NCI-H774 (cell line): ENCODE results near the gene KRTAP12-2.

Experiments used
- DNase-seq: peaks from one replicate; lab custom pipeline; 2025; lab: John Stamatoyannopoulos, UW

KRTAP12-2 gene, protein sequence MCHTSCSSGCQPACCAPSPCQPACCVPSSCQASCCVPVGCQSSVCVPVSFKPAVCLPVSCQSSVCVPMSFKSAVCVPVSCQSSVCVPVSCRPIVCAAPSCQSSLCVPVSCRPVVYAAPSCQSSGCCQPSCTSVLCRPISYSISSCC

GRCh38 chr21:44666401-44667320 lies at the start of gene KRTAP12-2:
KRTAP12-2 (minus strand) TSS chr21:44666927; CDS start chr21:44666886, 41 bp downstream.
- no peak for DNase-seq

GRCh38 chr21:44714905-44715304 lies 48.2 kb upstream of the KRTAP12-2 start:
- DNase-seq, result no peak

DNA sequence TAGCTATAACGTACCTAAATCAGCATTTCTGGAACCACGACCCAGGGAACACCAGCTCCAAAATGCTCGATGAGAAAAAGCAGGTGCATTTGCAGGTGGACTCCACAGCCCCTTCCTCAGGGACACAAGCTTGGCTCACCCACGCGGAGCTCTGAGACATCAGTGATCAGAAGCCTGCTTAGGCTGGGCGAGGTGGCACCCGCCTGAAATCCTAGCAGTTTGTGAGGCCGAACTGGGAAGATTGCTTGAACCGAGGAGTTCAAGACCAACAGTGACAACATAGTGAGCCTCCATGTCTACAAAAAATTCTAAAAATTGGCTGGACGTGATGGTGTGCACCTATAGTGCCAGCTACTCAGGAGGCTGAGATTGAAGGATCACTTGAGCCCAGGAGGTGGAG lies 47.1 kb upstream of the KRTAP12-2 start:
- DNase-seq, result no peak

DNA sequence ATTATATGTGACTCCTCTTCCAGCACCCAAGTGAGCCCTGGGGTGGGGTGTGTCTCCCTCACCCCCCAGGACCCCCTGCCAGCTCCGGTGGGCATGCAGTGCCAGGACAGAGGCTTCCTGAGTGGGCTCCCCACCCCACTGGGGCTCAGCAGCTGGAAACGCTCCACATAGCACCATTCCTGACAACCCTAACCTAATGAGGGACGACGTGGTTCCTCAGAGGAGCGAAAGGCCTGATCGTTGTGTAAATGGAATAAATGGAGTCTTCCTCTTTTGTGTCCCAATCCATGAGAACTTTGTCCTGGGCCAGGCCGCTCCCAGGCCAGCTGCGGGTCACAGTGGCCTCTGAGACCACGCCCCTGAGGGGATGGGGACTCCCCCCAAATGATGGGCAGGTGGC lies 46.4 kb upstream of the KRTAP12-2 start:
- no peak for DNase-seq

- DNase-seq, result no peak
Measured at GRCh38 chr21:44712203-44713028, 45.7 kb upstream of the KRTAP12-2 start.

DNA sequence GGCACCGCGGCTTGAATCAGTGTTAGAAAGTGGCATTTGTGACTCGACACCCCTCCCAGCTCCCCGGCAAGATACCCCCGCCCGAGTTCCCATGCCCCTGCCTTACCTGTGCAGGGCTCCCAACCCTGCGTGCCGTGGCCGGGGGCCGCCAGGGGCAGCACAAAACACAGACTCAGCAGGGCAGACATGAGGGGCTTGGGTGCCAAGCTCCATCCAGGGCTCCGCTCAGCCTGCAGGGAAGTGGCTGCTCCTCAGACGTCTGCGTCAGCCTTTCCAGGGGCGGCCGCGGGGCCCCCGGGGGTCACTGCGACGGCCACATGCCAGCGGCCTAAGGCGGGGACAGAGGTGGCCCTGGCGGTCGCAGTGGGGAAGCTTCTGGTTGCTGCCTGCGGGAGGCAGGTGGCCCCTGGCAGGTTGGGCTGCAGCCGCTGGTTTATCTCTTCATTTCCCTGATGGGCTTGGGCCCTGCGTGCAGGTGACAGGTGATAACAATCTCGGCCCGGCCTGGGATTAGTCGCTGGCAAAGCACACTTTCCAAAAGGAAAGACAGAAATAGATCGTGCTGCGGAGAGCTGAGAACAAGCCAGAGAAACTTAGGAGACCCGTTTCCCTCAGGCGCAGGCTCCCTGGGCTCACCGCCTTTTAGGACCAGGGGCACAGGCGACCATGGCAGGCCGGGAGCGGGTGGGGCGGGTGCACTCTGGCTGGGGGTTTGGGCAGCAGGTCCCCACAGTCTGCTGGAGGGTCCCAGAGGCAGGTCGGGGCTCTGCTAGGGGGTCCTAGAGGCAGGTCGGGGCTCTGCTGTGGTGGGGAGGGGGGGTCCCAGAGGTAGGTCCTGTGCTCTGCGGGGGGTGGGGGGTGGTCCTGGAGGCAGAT lies 44.8 kb upstream of the KRTAP12-2 start, which contains the start of gene TSPEAR:
TSPEAR (minus strand) TSS at position 246 of the 876 bp plus-strand sequence; CDS start at position 188, 58 bp downstream.
- DNase-seq, result no peak

DNA sequence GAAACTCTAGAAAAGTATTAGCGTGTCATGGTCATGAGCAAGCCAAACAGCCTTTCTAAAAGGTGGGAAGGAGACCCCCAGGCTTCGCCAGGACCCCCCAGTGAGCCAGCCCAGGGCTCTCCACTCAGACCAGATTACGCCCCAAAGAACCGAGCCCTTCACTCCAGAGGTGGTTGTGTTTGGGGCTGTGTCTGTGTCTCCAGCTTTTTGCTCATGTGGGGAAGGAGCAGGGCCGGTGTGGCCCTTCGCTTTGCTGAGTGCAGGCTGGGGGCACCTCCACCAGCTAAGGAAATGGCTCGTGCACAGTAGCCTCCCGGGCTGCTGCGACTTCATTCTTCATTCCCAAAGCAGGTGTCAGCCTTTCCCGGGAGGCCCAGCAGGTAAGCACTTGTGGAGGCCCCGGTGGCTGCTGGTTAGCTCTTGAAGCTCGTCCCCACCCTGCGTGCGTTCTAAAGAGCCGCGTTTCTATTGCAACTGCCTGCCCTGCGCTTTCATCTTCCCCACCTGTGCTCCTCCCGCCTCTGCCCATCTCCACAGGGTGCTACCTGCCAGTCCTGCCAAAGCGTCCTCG lies 44.1 kb upstream of the KRTAP12-2 start:
- peak; percentile 45 for DNase-seq

DNA sequence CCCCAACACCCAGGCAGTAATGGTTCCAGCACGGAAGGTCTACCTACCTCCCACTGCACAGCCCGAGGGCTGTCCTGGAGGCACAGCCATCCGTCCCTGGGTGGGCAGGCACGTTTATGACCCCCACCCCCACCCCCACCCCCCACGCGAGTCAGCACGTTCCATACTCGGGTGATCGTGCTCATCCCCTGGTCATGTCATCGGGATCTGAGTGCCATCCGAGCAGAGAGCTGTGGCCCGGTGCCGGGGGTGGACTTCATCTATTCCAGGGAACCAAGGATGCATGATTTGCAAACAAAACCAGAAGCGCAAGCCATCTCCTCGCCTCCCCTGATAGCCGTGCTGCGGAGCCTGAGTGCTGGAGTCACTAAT lies 43.6 kb upstream of the KRTAP12-2 start:
- DNase-seq, result no peak

DNA sequence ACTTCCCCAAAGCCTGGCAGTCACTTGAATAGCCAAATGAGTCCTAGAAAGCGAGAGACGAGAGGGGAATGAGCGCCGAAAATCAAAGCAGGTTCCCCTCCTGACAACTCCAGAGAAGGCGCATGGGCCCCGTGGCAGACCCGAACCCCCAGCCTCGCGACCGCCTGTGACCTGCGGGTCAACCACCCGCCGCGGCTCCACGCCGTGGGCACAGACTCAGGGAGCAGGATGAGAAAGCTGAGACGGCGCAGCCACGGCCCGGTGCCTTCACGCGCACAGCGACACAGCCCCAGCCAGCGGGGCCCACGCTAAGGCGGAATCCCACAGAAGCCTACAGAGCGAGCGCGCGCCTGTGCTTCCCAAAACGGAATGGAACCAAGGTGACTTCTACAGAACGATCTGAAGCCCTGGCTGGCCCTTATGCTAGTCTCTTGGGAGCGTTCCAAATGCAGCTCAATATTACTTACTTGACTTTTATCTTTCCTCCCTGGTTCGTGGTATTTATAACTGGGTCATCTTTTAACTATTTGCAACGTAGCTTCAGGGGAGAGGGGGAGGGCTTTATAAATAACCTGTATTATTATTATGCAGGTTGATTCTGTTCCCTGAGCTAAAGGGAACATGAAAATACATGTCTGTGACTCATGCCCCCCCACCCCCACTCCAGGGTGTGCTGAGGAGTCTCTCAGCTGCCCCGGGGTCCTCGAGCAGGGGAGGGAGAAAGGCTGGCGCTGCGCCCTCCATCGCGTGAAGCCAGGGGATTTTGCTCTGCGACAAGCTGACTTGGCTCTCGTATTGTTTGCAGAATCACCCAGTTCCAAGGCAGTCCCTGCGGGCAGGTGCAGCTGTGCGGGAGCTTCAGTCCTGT lies 42.9 kb upstream of the KRTAP12-2 start:
- DNase-seq, result peak; percentile 1

DNA sequence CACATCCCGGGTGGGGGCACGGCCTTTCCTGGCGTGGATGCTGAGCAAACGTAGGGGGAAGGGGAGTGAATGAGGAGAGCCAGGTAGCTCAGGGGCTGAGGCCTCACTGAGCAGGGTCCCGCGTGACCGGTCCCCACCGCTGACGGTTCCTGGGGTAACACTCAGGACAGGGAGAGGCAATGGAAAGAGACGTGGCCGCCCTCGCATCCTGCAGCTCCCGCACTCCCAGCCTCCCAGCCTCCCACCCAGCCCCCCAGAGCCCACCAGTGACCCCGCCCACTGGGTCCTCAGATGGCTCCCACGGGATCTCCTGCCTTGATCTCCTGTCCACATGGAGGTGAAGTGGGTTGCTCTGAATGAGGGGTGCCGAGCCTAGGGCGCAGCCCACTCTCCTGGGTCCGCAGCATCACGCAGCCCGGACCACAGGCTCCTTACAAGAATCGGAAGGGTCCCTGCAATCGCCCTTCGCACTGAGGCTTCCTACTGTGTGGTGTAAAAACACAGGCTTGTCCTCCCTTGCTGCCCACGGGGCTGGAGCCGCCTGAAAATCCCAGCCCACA lies 42.2 kb upstream of the KRTAP12-2 start:
- no peak for DNase-seq

DNA sequence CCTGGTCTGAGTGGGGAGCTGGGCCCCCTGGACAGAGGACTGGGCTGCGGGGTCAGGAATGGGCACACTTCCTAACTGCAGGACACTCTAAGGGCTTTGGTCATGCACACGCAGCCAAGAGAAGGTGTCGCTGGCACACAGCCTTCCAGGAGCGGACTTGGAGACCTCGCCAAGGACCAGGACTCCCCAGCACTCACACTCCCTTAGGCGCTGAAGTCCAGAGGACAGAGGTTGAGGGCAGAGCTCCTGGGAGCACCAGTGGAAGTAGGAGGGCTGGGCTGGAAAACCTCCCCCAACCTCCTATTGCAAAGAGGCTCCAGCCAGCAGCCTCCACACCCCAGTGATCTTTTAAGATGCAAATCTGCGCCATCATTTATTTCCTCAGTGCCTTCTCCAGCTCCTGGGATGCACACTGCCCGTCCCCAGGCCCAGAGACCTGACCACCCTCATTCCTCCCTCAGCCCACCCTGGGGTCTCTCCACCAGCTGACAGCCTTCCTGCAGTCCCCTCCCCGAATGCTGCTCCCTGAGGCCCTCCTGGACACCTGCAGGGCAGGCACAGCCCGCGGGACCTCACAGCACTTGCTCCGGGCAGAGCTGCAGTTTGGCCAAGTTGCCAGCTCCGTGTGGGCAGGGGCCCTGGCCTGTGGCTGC lies 41.6 kb upstream of the KRTAP12-2 start:
- DNase-seq, result no peak

- no peak for DNase-seq
Measured at GRCh38 chr21:44706706-44707581, 40.2 kb upstream of the KRTAP12-2 start.

GRCh38 chr21:44706026-44706705 lies 39.4 kb upstream of the KRTAP12-2 start:
- DNase-seq, result no peak

DNA sequence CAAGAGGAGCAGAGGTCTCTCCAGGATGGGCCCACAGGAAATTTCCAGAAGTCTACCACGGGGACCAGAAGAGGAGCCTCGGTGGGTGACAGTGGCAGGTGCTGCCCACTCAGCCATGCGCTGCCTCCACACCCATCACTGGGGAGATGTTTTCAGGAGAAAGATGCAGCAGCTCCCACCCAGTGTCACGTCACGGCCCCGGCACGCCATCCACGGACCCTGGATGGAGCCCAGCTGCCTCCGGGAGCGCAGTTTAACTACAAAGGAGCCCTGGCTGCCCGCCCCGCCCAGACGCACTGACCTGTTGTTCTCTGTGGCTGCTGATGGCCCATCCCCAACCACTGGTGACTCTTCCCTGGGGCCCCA lies 37.9 kb upstream of the KRTAP12-2 start:
- no peak for DNase-seq

- DNase-seq, result no peak
Measured at GRCh38 chr21:44703731-44704635, 37.3 kb upstream of the KRTAP12-2 start.

GRCh38 chr21:44702973-44703730 lies 36.4 kb upstream of the KRTAP12-2 start:
- peak; percentile 4 for DNase-seq
